ENCODE measurements around the gene CENPP. TPM values are rescaled to one million over a fixed set of nuclear protein-coding genes. Genes with fewer than 3 reads are reported as not detected.
A peak's percentile ranks its signal among the peaks of the same experiment; 100 is the strongest.

Gene CENPP
- total RNA-seq, 1 donor from 2014 or later = 8.6 TPM

DNA sequence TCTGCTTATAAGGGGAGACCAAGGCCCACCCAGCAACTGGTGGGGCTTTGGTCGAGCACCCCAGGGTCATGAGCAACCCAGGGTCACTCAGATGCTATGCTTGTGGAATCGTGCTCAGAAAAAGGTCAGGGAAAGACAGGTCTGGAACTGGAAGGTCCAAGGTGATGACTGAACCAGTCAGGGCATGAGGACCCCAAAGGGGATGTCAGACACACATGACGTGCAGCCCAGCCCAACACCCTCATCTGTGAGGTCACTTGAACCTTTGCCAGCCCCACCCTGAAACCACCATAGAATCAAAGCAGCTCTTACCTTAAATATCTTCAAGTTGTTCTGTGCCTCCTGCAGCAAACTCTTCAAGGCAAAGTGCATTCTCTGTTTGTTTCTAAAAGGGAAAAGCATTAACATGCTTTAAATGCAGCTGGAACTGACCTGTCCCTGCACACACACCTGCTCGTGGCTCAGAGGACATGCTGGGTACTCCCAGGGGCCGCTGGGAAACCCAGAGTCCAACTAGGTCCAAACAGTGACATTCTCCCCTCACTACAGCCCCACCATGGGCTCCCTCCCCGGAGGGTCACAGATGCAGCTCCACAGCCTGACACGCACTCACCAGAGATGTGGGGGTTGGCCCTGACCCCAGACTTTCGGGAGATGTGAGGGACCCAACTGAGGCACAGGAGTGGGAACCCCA, 314.8 kb downstream of the CENPP start:
- no peak for DNase-seq

- no peak for DNase-seq
These were observed 315.5 kb downstream of the CENPP start for GRCh38 chr9:92641092-92641809.

- no peak for DNase-seq
These were observed 316.3 kb downstream of the CENPP start for GRCh38 chr9:92642041-92642451.

- no peak for DNase-seq
These were observed 316.8 kb downstream of the CENPP start for GRCh38 chr9:92642564-92642963.

- no peak for DNase-seq
These were observed 318.5 kb downstream of the CENPP start for GRCh38 chr9:92644278-92644677.

GRCh38 chr9:92645041-92645440, 319.3 kb downstream of the CENPP start:
- DNase-seq = no peak

- DNase-seq = no peak
These were observed 322.1 kb downstream of the CENPP start for GRCh38 chr9:92647671-92648473.

- no peak for DNase-seq
These were observed 322.8 kb downstream of the CENPP start for GRCh38 chr9:92648474-92648971.

DNA sequence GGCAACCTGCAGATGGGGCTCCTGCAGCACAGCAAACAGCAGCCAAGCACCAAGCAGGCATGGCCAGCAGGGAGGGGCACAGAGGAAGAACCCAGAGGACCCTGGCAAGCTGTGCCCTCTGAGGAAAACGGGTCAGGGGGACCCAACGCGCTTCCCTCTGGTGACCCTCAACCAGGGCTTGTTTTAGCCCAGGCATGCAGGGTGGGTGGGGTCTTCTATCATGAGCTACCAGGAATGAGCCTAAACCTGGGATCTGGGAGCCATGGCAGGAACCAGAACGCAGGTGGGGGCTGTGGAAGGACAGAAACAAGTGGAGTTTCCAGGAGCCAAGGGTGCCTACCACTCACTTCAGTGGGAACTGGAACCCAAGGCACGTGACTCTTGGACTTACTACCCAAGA, 323.3 kb downstream of the CENPP start:
- DNase-seq = no peak

DNA sequence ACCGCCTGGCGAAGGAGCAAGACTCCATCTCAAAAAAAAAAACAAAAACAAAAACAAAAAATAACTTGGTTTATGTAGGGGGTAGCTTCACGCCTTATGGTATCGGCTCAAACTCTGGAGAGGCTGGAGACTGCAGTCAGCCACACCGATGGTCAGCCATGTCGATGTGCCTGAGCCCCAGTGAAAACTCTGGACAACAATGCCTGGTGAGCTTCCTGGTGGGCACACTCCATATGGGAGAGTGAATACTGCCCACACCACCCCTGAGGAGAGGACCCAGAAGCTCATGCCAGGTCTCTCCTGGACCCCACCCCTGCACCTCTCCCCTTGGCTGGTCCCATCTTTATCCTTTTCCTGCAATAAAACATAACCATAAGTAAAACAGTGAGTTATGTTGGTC, 324.5 kb downstream of the CENPP start:
- DNase-seq = no peak

DNA sequence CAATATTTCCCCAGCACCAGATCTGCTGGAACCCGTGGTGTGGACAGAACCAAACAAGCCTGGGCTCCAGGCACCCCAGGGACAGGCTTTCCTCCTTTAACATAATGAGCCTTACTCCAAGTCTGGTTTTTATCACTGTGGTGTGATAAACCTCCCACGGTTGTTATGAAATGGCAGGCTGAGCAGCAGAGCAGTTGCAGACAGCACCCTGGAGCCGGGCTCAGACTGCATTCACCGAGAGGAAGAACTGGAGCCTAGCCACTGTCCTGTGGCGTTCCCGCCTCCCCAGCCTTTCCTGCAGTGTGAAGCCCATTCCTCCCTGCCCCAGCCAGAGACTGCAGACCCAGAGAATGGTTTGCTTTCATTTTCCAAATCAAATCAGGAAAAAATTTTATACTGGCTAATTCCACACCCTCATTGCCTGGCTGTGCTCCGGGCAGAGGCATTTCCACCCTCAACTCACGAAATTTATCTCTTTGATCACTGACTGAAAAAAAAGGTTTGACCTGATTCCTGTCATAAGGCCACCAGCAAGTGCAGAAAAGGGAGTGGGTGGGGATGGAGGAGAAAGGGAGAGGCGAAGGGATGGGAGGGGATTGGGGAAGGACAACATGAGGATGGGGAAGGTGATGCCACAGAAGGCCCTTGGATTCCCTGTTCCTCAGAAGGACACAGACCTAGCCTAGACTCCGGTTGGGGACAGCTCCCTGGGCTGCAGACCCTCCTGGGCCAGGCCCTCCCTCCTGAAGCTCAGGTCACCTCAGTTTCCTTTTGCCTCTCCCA, 325.3 kb downstream of the CENPP start:
- DNase-seq = peak; percentile 21

- DNase-seq = no peak
These were observed 326.7 kb downstream of the CENPP start for GRCh38 chr9:92652461-92652860.

- DNase-seq = no peak
These were observed 328.9 kb downstream of the CENPP start for GRCh38 chr9:92654481-92655301.

GRCh38 chr9:92655366-92655765, 329.6 kb downstream of the CENPP start:
- no peak for DNase-seq

GRCh38 chr9:92655896-92656536, 330.3 kb downstream of the CENPP start:
- no peak for DNase-seq

GRCh38 chr9:92656537-92656925, 330.8 kb downstream of the CENPP start:
- DNase-seq = no peak

- no peak for DNase-seq
These were observed 331.7 kb downstream of the CENPP start for GRCh38 chr9:92657296-92658094.

- DNase-seq = no peak
These were observed 332.4 kb downstream of the CENPP start for GRCh38 chr9:92658176-92658575.

DNA sequence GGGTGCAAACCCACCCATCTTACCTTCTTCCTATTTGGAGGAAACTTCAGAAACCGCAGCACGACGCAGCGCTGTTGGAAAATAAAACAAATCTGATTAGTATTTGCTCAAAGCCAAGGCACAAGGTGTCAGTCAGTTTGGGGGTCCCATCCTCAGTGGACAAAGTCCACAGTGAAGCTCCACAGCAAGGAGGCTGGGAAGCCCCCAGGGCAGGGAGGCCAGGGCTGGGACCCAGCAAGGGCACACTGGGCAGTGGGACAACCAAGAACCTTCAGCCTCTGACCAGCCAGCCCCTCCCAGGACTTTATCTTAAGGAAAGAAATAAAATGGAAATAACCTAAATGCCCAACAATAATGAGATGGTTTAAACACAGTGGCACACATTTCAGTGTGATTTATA, 332.9 kb downstream of the CENPP start:
- DNase-seq = no peak

GRCh38 chr9:92659601-92660000, 333.8 kb downstream of the CENPP start:
- no peak for DNase-seq

Measured in occipital lobe (tissue), 2 donors.